Thoracic aorta (tissue), 2 donors: ENCODE data around the gene SLC37A2. TPM values are rescaled to one million over a fixed set of nuclear protein-coding genes. Genes with fewer than 3 reads are reported as not detected.

Experiments
- ATAC-seq: fragments of 150-250 bp; one replicate; pipeline ENCODE4 v1.8.0; 2017; ENCODE audit warnings: low read depth; ENCODE audit not compliant: insufficient number of reproducible peaks, low FRiP score
- DNase-seq: peaks from one replicate; pipeline ENCODE4 v3.0.0-alpha.2; 2020; ENCODE audit warnings: low spot score
- H3K27ac ChIP-seq, 2 donors: fragments of 200-600 bp; sonication (generic); 1 replicate in 1 of 2; 2 replicates in 1 of 2; pipeline ENCODE4 v1.5.1; 2016; ENCODE audit warnings: mild to moderate bottlenecking in 2 of 2, moderate library complexity in 2 of 2
- H3K27me3 ChIP-seq: fragments of 200-600 bp; sonication (generic); replicated peaks from 2 replicates; pipeline ENCODE4 v1.6.0; 2016; ENCODE audit warnings: mild to moderate bottlenecking; ENCODE audit not compliant: insufficient read depth
- H3K36me3 ChIP-seq: fragments of 200-600 bp; sonication (generic); one replicate; pipeline ENCODE4 v1.5.1; 2016
- H3K4me1 ChIP-seq, 2 donors: fragments of 200-600 bp; sonication (generic); 1 replicate in 1 of 2; 2 replicates in 1 of 2; pipeline versions ENCODE4 v1.5.1 to v1.6.0; 2016; ENCODE audit warnings: low read depth in 2 of 2, mild to moderate bottlenecking in 1 of 2; ENCODE audit not compliant: control insufficient read depth in 1 of 2
- H3K4me3 ChIP-seq: fragments of 200-600 bp; sonication (generic); 2 replicates; pipeline ENCODE4 v1.5.1; 2016; ENCODE audit warnings: mild to moderate bottlenecking
- H3K9me3 ChIP-seq: fragments of 200-600 bp; sonication (generic); 2 replicates; pipeline ENCODE4 v1.5.1; 2016
- total RNA-seq, 2 donors: library from RNA; depleted of rRNA; stranded (reverse); fragments of >200 nt; gene quantifications; one replicate each; pipeline versions ENCODE4 v1.1.0 to v1.2.3, GENCODE V29; 2016
- TF ChIP-seq, protein P1 (sequence below): fragments of 200-600 bp; sonication (generic); IDR thresholded peaks from one replicate; pipeline ENCODE4 v1.5.1; 2019; ENCODE audit warnings: antibody characterized with exemption

SLC37A2 gene
- total RNA-seq, 2 donors from 2014 or later: 8.9 to 11.6 TPM

GRCh38 chr11:125090816-125091215 is 27.7 kb downstream of the SLC37A2 start:
- Histone ChIP-seq H3K27me3 (no peaks in the 10 kb centered on the region), H3K9me3 (no peaks in the 10 kb centered on the region), H3K36me3 (no peaks in the 10 kb centered on the region), H3K4me1 (peaks cover 0 to 9% of the 10 kb centered on the region in 2 donors), H3K4me3 (no peak overlapping the region), H3K27ac (no peak overlapping the region)
- DNase-seq: no peak
- no peak for ATAC-seq
- TF ChIP-seq, protein P1, sequence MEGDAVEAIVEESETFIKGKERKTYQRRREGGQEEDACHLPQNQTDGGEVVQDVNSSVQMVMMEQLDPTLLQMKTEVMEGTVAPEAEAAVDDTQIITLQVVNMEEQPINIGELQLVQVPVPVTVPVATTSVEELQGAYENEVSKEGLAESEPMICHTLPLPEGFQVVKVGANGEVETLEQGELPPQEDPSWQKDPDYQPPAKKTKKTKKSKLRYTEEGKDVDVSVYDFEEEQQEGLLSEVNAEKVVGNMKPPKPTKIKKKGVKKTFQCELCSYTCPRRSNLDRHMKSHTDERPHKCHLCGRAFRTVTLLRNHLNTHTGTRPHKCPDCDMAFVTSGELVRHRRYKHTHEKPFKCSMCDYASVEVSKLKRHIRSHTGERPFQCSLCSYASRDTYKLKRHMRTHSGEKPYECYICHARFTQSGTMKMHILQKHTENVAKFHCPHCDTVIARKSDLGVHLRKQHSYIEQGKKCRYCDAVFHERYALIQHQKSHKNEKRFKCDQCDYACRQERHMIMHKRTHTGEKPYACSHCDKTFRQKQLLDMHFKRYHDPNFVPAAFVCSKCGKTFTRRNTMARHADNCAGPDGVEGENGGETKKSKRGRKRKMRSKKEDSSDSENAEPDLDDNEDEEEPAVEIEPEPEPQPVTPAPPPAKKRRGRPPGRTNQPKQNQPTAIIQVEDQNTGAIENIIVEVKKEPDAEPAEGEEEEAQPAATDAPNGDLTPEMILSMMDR: no peak

- no peaks in the 10 kb centered on the region for H3K36me3 ChIP-seq
- H3K9me3 ChIP-seq: no peaks in the 10 kb centered on the region
- H3K4me3 ChIP-seq: no peak overlapping the region
- peaks cover 0 to 9% of the 10 kb centered on the region in 2 donors for H3K4me1 ChIP-seq
- no peaks in the 10 kb centered on the region for H3K27me3 ChIP-seq
- ATAC-seq (peak; percentile 50), DNase-seq (no peak)
- H3K27ac ChIP-seq: no peak overlapping the region
- TF ChIP-seq, protein P1: peak; percentile 36
These were observed 28.3 kb downstream of the SLC37A2 start for GRCh38 chr11:125091247-125091876.

GRCh38 chr11:125091877-125092664 is 29.0 kb downstream of the SLC37A2 start:
- Histone ChIP-seq H3K4me1 (peaks cover 0 to 9% of the 10 kb centered on the region in 2 donors), H3K27me3 (no peaks in the 10 kb centered on the region), H3K9me3 (no peaks in the 10 kb centered on the region), H3K4me3 (no peak overlapping the region), H3K27ac (no peak overlapping the region), H3K36me3 (no peaks in the 10 kb centered on the region)
- no peak for DNase-seq
- no peak for ATAC-seq
- TF ChIP-seq, protein P1: no peak

- no peak for DNase-seq
- peaks cover 0 to 9% of the 10 kb centered on the region in 2 donors for H3K4me1 ChIP-seq
- no peak overlapping the region for H3K4me3 ChIP-seq
- TF ChIP-seq, protein P1: no peak
- H3K27ac ChIP-seq: no peak overlapping the region
- peaks cover 6% of the 10 kb centered on the region for H3K36me3 ChIP-seq
- no peaks in the 10 kb centered on the region for H3K9me3 ChIP-seq
- no peaks in the 10 kb centered on the region for H3K27me3 ChIP-seq
- ATAC-seq: no peak
These were observed 29.6 kb downstream of the SLC37A2 start for GRCh38 chr11:125092669-125093068.

GRCh38 chr11:125093502-125093901 is 30.4 kb downstream of the SLC37A2 start:
- Histone ChIP-seq H3K36me3 (peaks cover 7% of the 10 kb centered on the region), H3K4me1 (peaks cover 0 to 9% of the 10 kb centered on the region in 2 donors), H3K27ac (no peak overlapping the region), H3K4me3 (no peak overlapping the region), H3K9me3 (no peaks in the 10 kb centered on the region), H3K27me3 (no peaks in the 10 kb centered on the region)
- DNase-seq (no peak), ATAC-seq (no peak)
- TF ChIP-seq, protein P1: no peak
